GM23338 (cell line): ENCODE measurements around the gene SMIM44. TPM values are rescaled to one million over a fixed set of nuclear protein-coding genes. Genes with fewer than 3 reads are reported as not detected.

ENCODE experiments used
- ATAC-seq: fragments of 200-7000 bp; cut with Tn5 transposase; 3 replicates; pipeline ENCODE4 v1.9.1; 2020
- DNase-seq: peaks from one replicate; pipeline ENCODE4 v3.0.0-alpha.2; 2015; ENCODE audit warnings: low spot score
- H2AFZ ChIP-seq: fragments of 200-600 bp; sonication (generic); 2 replicates; pipeline ENCODE4 v1.8.0; 2016; ENCODE audit warnings: antibody characterized with exemption, mild to moderate bottlenecking, moderate library complexity
- H3F3A ChIP-seq: fragments of 200-600 bp; sonication (generic); replicated peaks from 2 replicates; pipeline ENCODE4 v1.8.0; 2017; ENCODE audit warnings: antibody characterized with exemption, mixed run types, low read depth
- H3K27ac ChIP-seq: fragments of 200-600 bp; sonication (generic); 2 replicates; pipeline ENCODE4 v1.6.1; 2016; ENCODE audit warnings: low read depth
- H3K27me3 ChIP-seq: fragments of 200-600 bp; sonication (generic); 2 replicates; pipeline ENCODE4 v1.8.0; 2016; ENCODE audit warnings: mild to moderate bottlenecking, mixed run types, moderate library complexity; ENCODE audit not compliant: insufficient read depth
- H3K36me3 ChIP-seq: fragments of 200-600 bp; sonication (generic); 2 replicates; pipeline ENCODE4 v1.8.0; 2016; ENCODE audit warnings: mild to moderate bottlenecking; ENCODE audit not compliant: insufficient read depth
- H3K4me1 ChIP-seq: fragments of 200-600 bp; sonication (generic); 2 replicates; pipeline ENCODE4 v1.8.0; 2016; ENCODE audit warnings: mild to moderate bottlenecking, moderate library complexity; ENCODE audit not compliant: insufficient read depth
- H3K4me2 ChIP-seq: fragments of 200-600 bp; sonication (generic); 2 replicates; pipeline ENCODE4 v1.7.1; 2017; ENCODE audit warnings: mixed run types
- H3K4me3 ChIP-seq: fragments of 200-600 bp; sonication (generic); 2 replicates; pipeline ENCODE4 v1.6.1; 2016; ENCODE audit warnings: mixed run types
- H3K79me2 ChIP-seq: fragments of 200-600 bp; sonication (generic); replicated peaks from 2 replicates; pipeline ENCODE4 v1.8.0; 2017; ENCODE audit warnings: mild to moderate bottlenecking; ENCODE audit not compliant: insufficient read depth
- H3K9me2 ChIP-seq: fragments of 200-600 bp; sonication (generic); 2 replicates; pipeline ENCODE4 v1.8.0; 2017; ENCODE audit not compliant: insufficient read depth
- H4K20me1 ChIP-seq: fragments of 200-600 bp; sonication (generic); replicated peaks from 2 replicates; pipeline ENCODE4 v1.8.0; 2017; ENCODE audit warnings: mild to moderate bottlenecking; ENCODE audit not compliant: insufficient read depth
- H3K27ac Mint-ChIP-seq: 2 replicates; pipeline ENCODE4 v1.8.0; 2020; ENCODE audit warnings: inconsistent platforms, mild to moderate bottlenecking, moderate library complexity, mixed read lengths
- H3K27me3 Mint-ChIP-seq: 3 replicates; pipeline ENCODE4 v1.8.0; 2022; ENCODE audit warnings: low read depth, mild to moderate bottlenecking, moderate library complexity, mixed read lengths, inconsistent platforms; ENCODE audit not compliant: insufficient read depth, poor library complexity
- H3K36me3 Mint-ChIP-seq: 3 replicates; pipeline ENCODE4 v1.8.0; 2021; ENCODE audit warnings: low read depth, mild to moderate bottlenecking, inconsistent platforms, moderate library complexity, mixed read lengths
- H3K4me1 Mint-ChIP-seq: 3 replicates; pipeline ENCODE4 v1.8.0; 2020; ENCODE audit warnings: mild to moderate bottlenecking, inconsistent platforms, mixed read lengths
- H3K4me3 Mint-ChIP-seq: 3 replicates; pipeline ENCODE4 v1.8.0; 2021; ENCODE audit warnings: moderate library complexity, mild to moderate bottlenecking, inconsistent platforms, mixed read lengths
- H3K9me3 Mint-ChIP-seq: 3 replicates; pipeline ENCODE4 v1.8.0; 2020; ENCODE audit warnings: moderate library complexity, mild to moderate bottlenecking, inconsistent platforms, mixed read lengths
- CREB1 ChIP-seq: fragments of 250-450 bp; sonication (Bioruptor Pico); IDR thresholded peaks from 2 replicates; pipeline ENCODE4 v1.5.0; 2020; ENCODE audit warnings: low read depth, mild to moderate bottlenecking, moderate library complexity
- CTCF ChIP-seq, 2 experiments: fragments of 200-600 bp in 1 of 2; sonication (generic) in 1 of 2; conservative IDR thresholded peaks; 2 replicates each; pipeline versions ENCODE4 v1.5.1 to v1.6.1; 2016 to 2017; ENCODE audit warnings: antibody characterized with exemption in 2 of 2, low read depth in 2 of 2, mild to moderate bottlenecking in 2 of 2, moderate library complexity in 1 of 2
- ETS1 ChIP-seq: IDR thresholded peaks from 2 replicates; pipeline ENCODE4 v1.6.1; 2016; ENCODE audit warnings: antibody characterized with exemption
- EZH2 ChIP-seq: fragments of 200-600 bp; sonication (generic); IDR thresholded peaks from one replicate; pipeline ENCODE4 v1.8.0; 2017; ENCODE audit warnings: antibody characterized with exemption, mild to moderate bottlenecking, low read depth; ENCODE audit not compliant: unreplicated experiment
- EZH2phosphoT487 ChIP-seq: fragments of 200-600 bp; sonication (generic); IDR thresholded peaks from one replicate; pipeline ENCODE4 v1.8.1; 2018; ENCODE audit warnings: antibody characterized with exemption; ENCODE audit not compliant: unreplicated experiment
- JUNB ChIP-seq: IDR thresholded peaks from one replicate; pipeline ENCODE4 v1.6.1; 2016; ENCODE audit warnings: antibody characterized with exemption; ENCODE audit not compliant: unreplicated experiment
- NANOG ChIP-seq: IDR thresholded peaks from 2 replicates; pipeline ENCODE4 v1.6.1; 2016; ENCODE audit warnings: antibody characterized with exemption, borderline replicate concordance
- POLR2AphosphoS5 ChIP-seq: IDR thresholded peaks from 2 replicates; pipeline ENCODE4 v1.6.1; 2016; ENCODE audit warnings: antibody characterized with exemption, low read depth
- REST ChIP-seq: IDR thresholded peaks from one replicate; pipeline ENCODE4 v1.6.1; 2018; ENCODE audit warnings: antibody characterized with exemption; ENCODE audit not compliant: unreplicated experiment
- STAT1 ChIP-seq: IDR thresholded peaks from one replicate; pipeline ENCODE4 v1.6.1; 2016; ENCODE audit warnings: antibody characterized with exemption; ENCODE audit not compliant: unreplicated experiment
- ZNF114 ChIP-seq: fragments of 250-450 bp; sonication (Bioruptor Pico); IDR thresholded peaks from 2 replicates; pipeline ENCODE4 v1.5.0; 2020; ENCODE audit warnings: mild to moderate bottlenecking, moderate library complexity
- ZNF331 ChIP-seq: fragments of 250-450 bp; sonication (Bioruptor Pico); IDR thresholded peaks from 2 replicates; pipeline ENCODE4 v1.5.0; 2020; ENCODE audit warnings: low read depth, mild to moderate bottlenecking, moderate library complexity
- polyA plus RNA-seq: library from polyadenylated mRNA; unstranded; fragments of >200 nt; fragmentation: Nextera tagmentation; extraction: Ambion mirVana; gene quantifications from 2 replicates; pipeline ENCODE4 v1.2.1, GENCODE V29; 2016
- total RNA-seq: library from RNA; depleted of rRNA; stranded (reverse); fragments of >200 nt; shearing (Covaris generic); gene quantifications from 2 replicates; pipeline ENCODE4 v1.2.3, GENCODE V29; 2014

SMIM44 gene
- total and polyA plus RNA-seq, 2 experiments from 2014 or later: not detected

GRCh38 chr19:3451451-3451866, 31.8 kb downstream of the SMIM44 start (continued):
- TF ChIP-seq REST (no peak), JUNB (no peak), ZNF331 (CRISPR knock-in tag) (no peak), STAT1 (no peak), POLR2AphosphoS5 (no peak), ZNF114 (CRISPR knock-in tag) (no peak), CTCF (conservative IDR thresholded peaks at IDR 0.05; ENCODE audit: low read depth in 2 of 2) (no peak), CREB1 (CRISPR knock-in tag) (no peak)

- H3K4me3 Mint-ChIP-seq: no peak overlapping the region
- no peaks in the 10 kb centered on the region for H3F3A ChIP-seq
- TF ChIP-seq ZNF114 (CRISPR knock-in tag): no peak
- no peak for TF ChIP-seq REST
- no peak for TF ChIP-seq ETS1
- TF ChIP-seq JUNB: no peak
- no peak for TF ChIP-seq NANOG
- no peak for TF ChIP-seq ZNF331 (CRISPR knock-in tag)
- no peak for TF ChIP-seq EZH2
- no peak for TF ChIP-seq CTCF (conservative IDR thresholded peaks at IDR 0.05; ENCODE audit: low read depth in 2 of 2)
- no peak for TF ChIP-seq EZH2phosphoT487
- TF ChIP-seq POLR2AphosphoS5: no peak
- TF ChIP-seq STAT1: no peak
- no peak for TF ChIP-seq CREB1 (CRISPR knock-in tag)
These were observed 32.3 kb downstream of the SMIM44 start for GRCh38 chr19:3450796-3451411.

More at GRCh38 chr19:3450796-3451411, 32.3 kb downstream of the SMIM44 start:
- ATAC-seq: no peak
- Histone ChIP-seq H3K4me3 (no peak overlapping the region), H3K36me3 (no peaks in the 10 kb centered on the region), H4K20me1 (no peaks in the 10 kb centered on the region), H3K27ac (no peak overlapping the region), H2AFZ (no peak overlapping the region), H3K27me3 (no peaks in the 10 kb centered on the region), H3K9me2 (no peaks in the 10 kb centered on the region), H3K79me2 (no peaks in the 10 kb centered on the region), H3K4me1 (no peaks in the 10 kb centered on the region), H3K4me2 (no peak overlapping the region)
- H3K27me3 Mint-ChIP-seq: peaks cover 6% of the 10 kb centered on the region
- no peaks in the 10 kb centered on the region; the same call in 2 of the 3 replicates for H3K9me3 Mint-ChIP-seq
- H3K36me3 Mint-ChIP-seq: no peaks in the 10 kb centered on the region
- no peaks in the 10 kb centered on the region; the same call in 2 of the 3 replicates for H3K4me1 Mint-ChIP-seq
- DNase-seq: no peak
- H3K27ac Mint-ChIP-seq: no peak overlapping the region
